ENCODE data around the gene GID8.

Gene GID8

DNA sequence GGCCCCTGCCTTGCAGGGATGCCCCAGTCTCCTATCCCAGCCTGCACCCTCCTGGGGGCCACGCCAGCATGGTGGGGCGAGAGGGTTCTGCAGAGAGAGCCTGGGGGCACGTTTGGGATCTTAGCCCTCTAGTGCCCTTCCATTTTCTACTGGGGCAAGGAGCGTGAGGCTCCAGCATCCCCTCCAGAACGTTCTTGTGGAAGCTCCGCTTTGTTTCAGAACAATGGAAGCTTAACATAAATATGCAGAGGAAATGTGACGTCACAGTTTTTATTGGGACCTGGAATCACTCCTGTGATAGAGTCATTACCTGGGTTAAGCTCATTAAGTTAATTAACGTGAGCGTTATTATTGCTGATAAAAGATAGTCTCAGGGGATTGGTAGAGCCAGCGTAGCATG lies 49.2 kb downstream of the GID8 start:
- Histone ChIP-seq H3K4me2 (no peak overlapping the region), H3K4me1 (ENCODE audit: low read depth, poor library complexity, severe bottlenecking) (peaks cover 19% of the 10 kb centered on the region), H4K20me1 (ENCODE audit: insufficient read depth) (no peaks in the 10 kb centered on the region), H3K27ac (no peak overlapping the region), H3K9ac (no peak overlapping the region), H3K27me3 (ENCODE audit: insufficient read depth, low read depth) (peaks cover 88% of the 10 kb centered on the region), H2AFZ (ENCODE audit: low read depth) (no peak overlapping the region), H3K79me2 (ENCODE audit: insufficient read depth, low read depth) (no peaks in the 10 kb centered on the region), H3K36me3 (ENCODE audit: insufficient read depth) (no peaks in the 10 kb centered on the region), H3K4me3 (IDR thresholded peaks at IDR 0.05; ENCODE audit: insufficient read depth, low read depth, low read length) (no peak overlapping the region)
- no peak for TF ChIP-seq CTCF (conservative IDR thresholded peaks at IDR 0.05; ENCODE audit: low read depth, low read length)

GRCh38 chr20:62989201-62989601 lies 51.3 kb downstream of the GID8 start:
- peak overlapping the region; percentile 44 for H3K4me2 ChIP-seq
- H3K79me2 ChIP-seq (ENCODE audit: insufficient read depth, low read depth): no peaks in the 10 kb centered on the region
- H3K9ac ChIP-seq: no peak overlapping the region
- H3K27me3 ChIP-seq (ENCODE audit: insufficient read depth, low read depth): peaks cover 86% of the 10 kb centered on the region
- peak overlapping the region; percentile 38; the same call in 1 of the 2 replicates for H2AFZ ChIP-seq (ENCODE audit: low read depth)
- no peaks in the 10 kb centered on the region for H4K20me1 ChIP-seq (ENCODE audit: insufficient read depth)
- H3K4me1 ChIP-seq (ENCODE audit: low read depth, poor library complexity, severe bottlenecking): peaks cover 19% of the 10 kb centered on the region
- TF ChIP-seq CTCF (conservative IDR thresholded peaks at IDR 0.05; ENCODE audit: low read depth, low read length): no peak
- no peaks in the 10 kb centered on the region for H3K36me3 ChIP-seq (ENCODE audit: insufficient read depth)
- no peak overlapping the region for H3K27ac ChIP-seq
- H3K4me3 ChIP-seq (IDR thresholded peaks at IDR 0.05; ENCODE audit: insufficient read depth, low read depth, low read length): no peak overlapping the region

- Histone ChIP-seq H3K4me1 (ENCODE audit: low read depth, poor library complexity, severe bottlenecking) (peaks cover 9% of the 10 kb centered on the region), H2AFZ (ENCODE audit: low read depth) (no peak overlapping the region), H3K27me3 (ENCODE audit: insufficient read depth, low read depth) (peaks cover 89% of the 10 kb centered on the region), H3K4me2 (no peak overlapping the region), H3K27ac (no peak overlapping the region), H3K4me3 (IDR thresholded peaks at IDR 0.05; ENCODE audit: insufficient read depth, low read depth, low read length) (no peak overlapping the region), H3K36me3 (ENCODE audit: insufficient read depth) (no peaks in the 10 kb centered on the region), H3K79me2 (ENCODE audit: insufficient read depth, low read depth) (no peaks in the 10 kb centered on the region), H3K9ac (no peak overlapping the region), H4K20me1 (ENCODE audit: insufficient read depth) (no peaks in the 10 kb centered on the region)
- TF ChIP-seq CTCF (conservative IDR thresholded peaks at IDR 0.05; ENCODE audit: low read depth, low read length): no peak
These were observed 52.4 kb downstream of the GID8 start for GRCh38 chr20:62990306-62990825.

- no peaks in the 10 kb centered on the region for H3K36me3 ChIP-seq (ENCODE audit: insufficient read depth)
- no peak overlapping the region for H3K4me3 ChIP-seq (IDR thresholded peaks at IDR 0.05; ENCODE audit: insufficient read depth, low read depth, low read length)
- H3K9ac ChIP-seq: no peak overlapping the region
- no peak for TF ChIP-seq CTCF (conservative IDR thresholded peaks at IDR 0.05; ENCODE audit: low read depth, low read length)
- no peak overlapping the region for H2AFZ ChIP-seq (ENCODE audit: low read depth)
- H3K27me3 ChIP-seq (ENCODE audit: insufficient read depth, low read depth): peaks cover 91% of the 10 kb centered on the region
- H3K79me2 ChIP-seq (ENCODE audit: insufficient read depth, low read depth): no peaks in the 10 kb centered on the region
- no peak overlapping the region for H3K27ac ChIP-seq
- H3K4me2 ChIP-seq: no peak overlapping the region
- peaks cover 8% of the 10 kb centered on the region for H3K4me1 ChIP-seq (ENCODE audit: low read depth, poor library complexity, severe bottlenecking)
- no peaks in the 10 kb centered on the region for H4K20me1 ChIP-seq (ENCODE audit: insufficient read depth)
These were observed 53.4 kb downstream of the GID8 start for GRCh38 chr20:62991196-62991807.
